COR-L47 (cell line): ENCODE results near the gene KIF1A.

Experiments
- DNase-seq: peaks from one replicate; lab custom pipeline; 2025; lab: John Stamatoyannopoulos, UW

Gene KIF1A

DNA sequence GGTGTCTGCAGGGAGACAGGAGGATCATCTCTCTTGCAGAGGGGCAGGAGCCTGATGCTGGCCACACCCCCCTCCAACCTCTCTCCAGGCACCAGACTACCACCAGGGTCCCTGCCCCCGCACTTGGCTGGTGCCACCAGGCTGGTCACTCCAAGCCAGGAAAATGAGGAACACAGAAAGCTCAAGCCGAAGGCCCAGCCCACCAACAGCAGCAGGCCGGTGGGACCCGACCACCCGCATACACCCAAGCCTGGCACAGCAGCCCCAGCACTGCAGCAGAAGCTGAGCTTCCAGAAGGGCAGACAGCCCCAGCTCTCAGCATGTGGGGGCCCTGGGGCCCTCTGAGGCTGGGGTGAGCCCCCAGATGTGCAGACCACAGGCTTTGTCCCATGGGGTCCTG is 52.7 kb downstream of the KIF1A start:
- DNase-seq = no peak

DNA sequence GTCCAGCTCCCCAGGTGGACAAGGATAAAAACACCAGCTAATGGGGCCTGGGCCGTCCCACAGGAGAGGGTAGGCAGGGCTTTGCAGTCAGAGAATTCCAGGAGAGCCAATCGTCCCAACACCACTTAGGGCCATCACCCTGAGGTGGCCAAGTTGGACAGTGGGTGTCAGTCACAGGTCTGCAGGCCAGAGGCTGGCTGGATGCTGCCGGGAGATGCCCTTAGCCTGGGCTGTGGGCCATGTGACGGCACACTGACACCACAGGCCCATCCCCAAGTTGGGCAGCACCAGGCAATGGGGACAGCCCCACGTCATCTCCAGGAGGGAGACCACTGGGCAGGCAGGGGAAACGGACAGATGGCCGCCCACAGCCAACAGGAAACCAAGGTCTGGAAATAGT is 53.9 kb downstream of the KIF1A start:
- no peak for DNase-seq

DNA sequence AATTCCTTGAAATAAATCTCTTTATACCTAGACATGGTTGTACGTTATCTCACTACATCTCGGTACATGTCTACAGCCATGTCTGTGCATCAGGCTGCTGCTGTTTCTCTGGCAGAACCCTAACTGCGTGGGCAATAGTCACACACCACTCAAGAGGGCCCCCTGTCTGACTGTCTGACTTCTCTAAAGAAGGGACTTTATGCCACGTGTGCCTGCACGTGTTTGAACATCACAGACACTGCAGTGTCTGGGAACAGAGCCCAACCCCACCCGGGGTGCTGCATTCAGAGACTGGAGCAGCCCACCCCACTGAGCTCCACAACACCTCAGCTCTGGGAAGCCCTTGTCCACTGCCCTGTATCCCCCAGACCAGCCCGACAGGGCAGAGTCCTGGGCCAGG is 55.0 kb downstream of the KIF1A start:
- DNase-seq = no peak

DNA sequence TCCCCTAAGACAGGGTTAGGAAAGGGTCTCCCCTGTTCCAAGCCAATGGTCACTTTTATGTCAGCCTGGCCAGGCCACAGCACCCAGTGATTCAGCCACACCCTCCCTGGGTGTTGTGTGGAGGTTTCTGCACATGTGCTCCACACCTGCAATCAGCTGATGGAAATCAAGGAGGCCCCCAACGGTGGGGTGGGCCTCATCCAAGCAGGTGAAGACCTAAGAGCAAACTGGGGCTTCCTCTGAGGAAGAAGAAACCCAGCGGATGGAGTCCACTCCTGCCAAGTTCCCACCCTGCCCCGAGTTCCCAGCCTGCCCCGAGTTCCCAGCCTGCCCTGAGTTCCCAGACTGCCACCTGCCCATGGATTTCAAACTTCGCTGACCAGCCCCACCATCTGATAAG is 55.4 kb downstream of the KIF1A start:
- no peak for DNase-seq

DNA sequence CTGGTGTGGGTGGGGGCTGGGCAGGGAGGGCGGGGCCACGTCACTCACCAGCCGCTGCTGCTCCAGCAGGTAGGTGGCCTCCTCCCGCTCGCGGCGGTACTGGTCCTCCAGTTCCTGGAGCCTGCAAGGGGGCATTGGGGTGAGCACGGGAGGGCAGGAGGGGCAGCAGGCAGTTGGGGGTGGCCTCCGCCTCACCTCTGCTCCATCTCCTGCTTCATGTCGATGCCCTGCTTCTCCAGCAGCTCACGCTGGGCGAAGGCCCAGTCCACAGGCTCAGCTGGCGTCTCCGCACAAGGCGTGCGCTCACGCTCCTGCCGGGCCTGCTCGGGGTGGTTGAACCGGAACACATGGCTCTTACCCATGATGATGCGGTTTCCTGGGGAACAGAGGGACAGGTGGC is 57.0 kb downstream of the KIF1A start:
- DNase-seq = no peak

DNA sequence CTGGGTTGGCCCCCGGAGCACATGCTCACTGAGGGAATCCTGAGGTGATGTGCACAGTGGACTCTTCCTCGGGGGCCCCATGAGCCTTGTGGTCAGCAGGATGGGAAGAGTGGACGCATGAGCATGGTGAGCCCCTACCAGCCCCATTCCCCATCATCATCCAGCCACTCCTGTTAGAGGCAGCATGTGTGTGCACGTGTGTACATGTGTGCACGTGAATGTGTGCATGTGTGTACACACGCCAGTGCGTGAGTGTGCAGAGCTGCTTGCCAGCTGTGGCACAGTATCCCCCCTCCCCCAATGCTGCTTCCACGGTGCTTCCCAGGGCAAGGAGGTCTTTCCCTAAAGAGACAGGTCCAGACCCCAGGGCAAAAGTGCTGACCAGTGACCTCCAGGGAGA is 57.8 kb downstream of the KIF1A start:
- no peak for DNase-seq

DNA sequence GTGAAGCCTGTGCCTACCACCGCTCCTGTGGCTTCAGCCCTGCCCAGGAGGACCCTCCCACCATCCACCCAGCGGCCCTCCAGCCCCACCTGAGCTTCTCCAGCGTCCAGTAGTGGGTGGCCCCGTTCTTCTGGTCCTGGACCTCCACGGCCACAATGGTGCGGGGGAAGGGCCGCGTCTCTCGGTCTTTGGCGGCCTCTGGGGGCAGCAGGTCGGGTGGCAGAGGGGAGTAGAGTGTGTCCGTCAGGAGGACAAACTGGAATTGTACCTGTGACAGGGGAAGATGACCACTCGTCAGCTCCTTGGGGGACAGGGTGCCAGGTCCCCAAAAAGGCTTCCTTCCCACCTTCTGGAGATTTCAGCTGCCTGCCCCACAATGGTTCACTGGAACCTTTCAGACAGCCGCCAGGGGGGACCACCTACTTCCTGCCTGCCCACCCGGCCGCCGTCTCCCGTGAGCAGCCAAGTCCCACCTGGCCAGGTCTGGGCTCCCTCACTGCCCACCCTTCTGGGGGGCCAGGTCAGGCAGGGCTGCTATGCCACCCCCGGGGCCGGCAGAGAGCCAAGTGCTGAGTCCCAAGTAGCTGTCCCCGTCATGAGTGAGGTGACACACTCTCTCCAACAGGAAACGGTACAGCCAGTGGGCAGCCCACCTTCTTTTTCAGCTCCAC is 59.3 kb downstream of the KIF1A start:
- no peak for DNase-seq

DNA sequence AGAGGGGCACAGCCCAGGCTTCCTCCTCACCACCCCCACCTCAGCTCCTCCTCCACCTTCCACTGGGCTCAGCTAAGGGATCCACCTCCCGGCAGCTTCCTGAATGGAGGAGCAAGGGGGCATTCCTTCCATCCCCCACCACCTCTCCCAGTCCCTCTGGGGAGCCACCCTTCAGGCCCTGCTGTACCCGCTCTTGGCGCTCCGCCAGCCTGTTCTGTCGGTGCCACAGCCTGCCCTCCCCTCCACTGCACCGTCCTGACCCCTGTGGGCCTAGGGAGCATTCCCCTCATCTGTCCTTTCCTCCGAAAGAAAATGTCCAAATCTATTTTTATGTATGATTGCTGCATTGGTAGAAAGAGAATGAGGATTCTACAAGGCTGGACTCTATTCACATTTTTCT is 59.9 kb downstream of the KIF1A start:
- no peak for DNase-seq

DNA sequence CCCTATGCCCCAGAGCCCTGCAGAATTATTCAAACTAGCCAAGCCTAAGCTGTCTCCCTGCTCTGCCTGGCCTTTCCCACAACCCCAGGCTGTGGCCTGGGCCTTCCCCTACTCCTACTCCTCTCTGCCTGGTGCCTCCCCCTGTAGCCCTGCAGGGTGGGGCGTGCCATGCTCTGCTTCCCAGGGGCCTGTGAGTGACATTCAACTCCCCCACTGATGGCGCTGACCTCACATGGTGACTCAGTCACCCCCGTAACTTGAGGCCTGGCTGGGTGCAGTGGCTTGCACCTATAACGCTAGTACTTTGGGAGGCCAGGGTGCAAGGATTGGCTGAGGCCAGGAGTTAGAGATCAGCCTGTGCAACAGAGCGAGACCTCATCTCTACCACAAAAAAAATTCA is 60.6 kb downstream of the KIF1A start:
- DNase-seq = no peak

DNA sequence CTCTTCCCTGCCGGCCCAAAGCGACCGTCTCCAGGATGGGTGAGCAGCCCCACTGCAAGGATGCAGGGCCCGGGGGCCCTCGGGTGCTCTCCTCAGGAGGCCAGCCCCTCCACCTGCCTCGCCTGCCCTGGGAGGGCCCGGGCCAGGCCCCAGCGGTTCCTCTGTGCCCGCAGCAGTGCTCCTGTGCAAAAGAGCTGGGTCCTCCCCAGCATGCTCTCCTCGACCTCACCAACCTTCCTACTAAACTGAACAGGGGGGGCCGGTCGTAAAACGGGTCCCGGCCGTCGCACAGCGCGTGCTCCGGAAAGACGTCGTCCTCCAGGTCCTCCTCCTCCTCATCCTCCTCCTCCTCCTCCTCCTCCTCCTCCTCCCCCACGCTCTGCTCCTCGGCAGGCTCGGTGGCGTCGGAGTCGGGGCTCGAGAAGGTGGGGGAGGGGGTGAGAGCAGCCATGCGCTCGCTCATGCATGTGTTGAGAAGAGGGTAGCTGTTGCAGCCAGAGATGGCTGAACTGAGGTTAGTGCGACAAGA is 62.9 kb downstream of the KIF1A start:
- no peak for DNase-seq

DNA sequence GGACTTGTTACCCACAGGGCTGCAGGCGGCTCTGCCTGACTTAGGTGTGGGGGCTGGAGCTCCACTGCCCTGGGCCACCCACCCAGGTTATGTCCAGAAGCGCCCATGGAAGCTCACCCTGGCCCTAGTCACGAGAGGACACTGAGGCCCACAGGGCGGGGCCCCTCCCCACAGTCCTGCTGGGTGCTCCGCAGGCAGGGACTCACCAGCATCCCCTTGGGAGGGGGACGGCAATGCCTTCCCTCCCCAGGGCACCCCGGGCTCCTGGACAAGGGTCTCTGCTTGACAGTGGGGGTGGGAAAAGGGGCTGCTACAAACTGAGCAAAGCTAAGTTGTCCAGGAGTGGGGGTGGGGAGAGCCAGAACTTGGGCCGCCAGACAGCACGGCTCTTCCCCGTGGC is 67.8 kb downstream of the KIF1A start:
- DNase-seq = no peak

DNA sequence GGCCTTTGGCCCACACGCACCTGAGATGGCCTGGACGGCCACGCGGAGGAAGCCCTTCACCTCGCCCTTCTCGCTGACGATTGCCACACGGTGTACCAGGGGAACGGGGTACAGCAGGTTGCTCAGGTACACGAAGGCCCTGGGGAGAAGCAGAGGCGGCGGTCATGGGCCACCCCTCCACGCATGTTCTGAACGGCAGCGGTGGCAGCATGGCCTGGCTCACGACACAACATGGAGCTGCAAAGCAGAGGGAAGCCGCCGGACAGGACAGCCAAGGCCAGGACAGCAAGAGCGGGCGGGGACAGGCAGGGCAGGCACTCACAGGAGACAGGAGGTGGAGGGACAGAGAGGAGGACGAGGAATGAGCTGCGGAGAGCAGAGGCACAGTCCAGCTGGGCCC is 69.6 kb downstream of the KIF1A start:
- no peak for DNase-seq

DNA sequence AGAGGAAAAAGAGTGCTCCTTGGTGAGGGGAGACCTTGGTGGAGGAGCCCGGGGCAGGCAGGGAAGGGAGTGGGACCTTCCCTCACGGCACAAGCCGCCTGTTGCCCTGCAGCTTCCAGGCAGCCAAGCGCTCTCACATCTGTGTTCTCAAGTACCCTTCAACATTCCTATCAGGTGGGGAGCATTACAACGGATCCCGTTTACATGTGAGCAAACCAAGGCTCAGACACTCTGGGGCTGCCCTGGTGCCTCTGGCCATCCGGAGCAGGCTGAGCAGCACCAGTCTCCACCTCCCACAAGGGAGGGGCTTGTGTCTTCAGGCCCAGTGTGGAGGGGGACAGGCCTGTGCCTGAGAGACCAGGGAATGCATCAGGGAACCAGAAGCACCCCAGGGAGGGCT is 70.5 kb downstream of the KIF1A start:
- DNase-seq = no peak

DNA sequence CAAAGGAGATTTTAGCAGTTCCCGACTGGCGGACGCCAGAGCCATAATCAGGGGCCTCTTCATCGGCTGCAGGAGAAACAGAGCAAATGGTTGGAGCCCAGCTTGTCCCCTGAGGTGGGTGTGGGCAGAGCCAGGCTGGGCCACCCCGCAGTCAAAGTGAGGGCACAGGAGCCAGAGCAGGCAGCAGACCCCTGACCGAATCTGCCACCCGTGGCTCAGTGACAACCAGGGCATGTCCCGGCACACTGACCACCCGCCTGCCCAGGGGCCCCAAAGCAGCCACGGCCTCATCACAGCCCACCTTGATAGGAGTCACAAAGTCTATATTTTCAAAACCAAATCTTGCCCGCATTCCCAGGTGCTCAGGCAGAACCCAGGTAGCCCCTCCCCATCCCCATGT is 72.8 kb downstream of the KIF1A start:
- DNase-seq = no peak

DNA sequence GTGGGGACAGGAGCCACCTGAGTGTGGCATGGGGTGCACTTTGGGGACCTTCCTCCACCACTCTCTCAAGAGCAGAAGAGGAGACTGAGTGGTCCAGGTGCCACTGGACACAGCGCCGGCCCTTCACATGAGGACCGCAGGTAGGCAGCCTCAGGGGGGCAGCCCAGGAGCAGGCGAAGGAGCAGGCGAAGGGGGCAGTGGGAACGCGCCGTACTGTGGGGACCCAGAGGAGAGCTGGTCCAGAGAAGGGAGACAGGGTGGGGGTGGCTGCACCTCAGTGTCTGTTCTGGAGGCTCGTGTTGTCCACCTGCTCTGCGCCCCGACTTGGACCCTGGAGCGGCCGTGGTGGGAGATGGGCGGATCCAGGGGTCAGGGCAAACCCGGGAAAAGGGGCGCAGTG is 73.3 kb downstream of the KIF1A start:
- DNase-seq = no peak

DNA sequence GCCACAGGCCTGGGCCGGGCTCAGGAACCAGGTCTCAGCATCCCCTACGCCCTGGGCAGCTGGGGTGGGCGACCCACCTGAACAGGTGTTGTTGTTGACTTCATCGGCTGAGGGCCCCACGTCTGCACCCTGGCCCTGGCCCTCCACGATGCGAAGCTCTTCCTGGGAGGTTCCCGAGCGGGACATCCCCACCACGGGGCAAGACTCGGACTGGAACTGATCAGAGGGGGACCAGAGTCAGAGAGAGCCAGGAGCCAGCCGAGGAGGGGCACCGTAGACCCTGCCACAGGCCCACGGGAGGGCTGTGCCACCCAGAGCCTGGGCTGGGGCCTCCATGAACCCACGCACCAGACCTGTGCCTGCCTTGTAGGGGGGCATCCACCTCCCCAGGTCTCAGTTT is 74.1 kb downstream of the KIF1A start:
- no peak for DNase-seq

DNA sequence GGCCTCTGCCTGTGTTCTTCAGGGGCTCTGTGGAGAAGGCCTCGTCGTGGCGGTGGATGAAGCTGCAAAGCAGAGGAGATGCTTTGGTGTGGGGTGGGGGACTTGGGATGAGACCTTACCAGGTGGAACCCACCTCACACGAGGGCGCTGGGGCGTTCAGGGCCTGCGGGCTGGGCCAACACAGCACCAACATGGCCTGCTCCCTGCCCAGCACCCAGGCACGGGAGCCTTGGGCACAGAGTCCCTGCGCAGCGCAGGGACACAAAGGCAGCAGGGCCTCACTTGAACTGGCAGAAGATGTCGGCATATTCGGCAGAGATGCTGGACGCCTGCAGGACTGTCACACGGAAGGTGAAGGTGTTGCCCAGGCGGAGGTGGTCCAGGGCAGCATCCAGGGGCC is 74.6 kb downstream of the KIF1A start:
- DNase-seq = no peak

DNA sequence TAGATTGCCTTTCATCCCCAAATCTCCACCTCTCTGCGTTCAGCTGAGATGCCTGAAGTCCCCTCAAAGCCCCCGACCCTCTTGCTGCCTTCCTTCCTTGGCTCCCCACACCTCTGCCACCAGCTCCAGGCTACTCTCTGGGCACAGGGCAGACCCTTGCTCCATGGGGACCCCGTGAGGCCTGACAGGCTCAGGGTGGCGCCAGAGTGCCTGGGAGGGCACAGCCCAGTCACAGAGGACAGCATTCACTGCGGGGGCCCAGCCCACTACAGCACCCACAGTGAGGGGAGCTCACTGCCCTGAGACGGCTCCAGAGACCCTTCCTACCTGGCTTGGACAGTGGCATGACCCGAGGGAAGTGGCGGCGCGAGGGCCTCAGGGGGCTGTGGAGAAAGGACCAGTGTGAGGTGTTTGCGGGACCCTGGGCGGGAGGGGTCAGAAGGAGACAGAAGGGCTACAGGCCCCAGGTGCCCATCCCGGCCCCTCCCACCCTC is 77.4 kb downstream of the KIF1A start:
- no peak for DNase-seq

DNA sequence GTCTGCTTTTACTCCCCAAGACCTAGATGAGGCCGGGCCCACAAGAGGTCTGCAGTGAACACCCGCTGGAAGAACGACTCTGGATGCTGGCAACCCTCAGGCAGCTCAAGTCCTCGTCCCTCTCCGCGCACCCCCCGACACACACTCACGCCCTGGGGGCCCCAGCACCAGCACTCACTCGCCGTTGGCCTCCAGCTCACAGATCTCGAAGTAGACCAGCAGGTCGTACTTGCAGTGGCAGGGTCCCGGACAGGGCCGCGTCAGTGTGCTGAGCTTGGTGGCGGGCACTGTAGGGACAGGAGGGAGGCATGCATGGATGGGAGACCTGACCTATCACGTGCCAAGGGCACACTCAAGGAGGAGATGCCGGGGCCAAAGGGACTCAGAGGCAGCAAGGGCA is 78.9 kb downstream of the KIF1A start:
- DNase-seq = no peak

DNA sequence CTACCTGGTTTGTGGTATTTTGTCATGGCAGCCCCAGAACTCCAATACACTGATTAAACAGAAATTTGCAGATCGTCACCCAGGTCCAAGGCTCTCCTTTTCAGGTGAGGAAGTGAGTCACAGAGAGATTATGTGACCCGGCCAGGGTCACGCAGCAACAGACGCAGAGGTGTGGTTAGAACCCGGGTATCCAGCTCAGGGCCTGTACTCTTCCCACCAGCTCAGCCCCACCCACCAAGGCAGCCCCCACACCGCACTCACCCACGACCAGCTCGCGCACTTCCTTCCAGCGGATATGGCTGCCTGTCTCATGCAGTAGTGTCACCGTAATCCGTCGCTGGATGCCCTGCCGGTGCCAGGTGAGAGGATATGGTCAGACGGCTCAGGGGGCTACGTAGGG is 80.2 kb downstream of the KIF1A start:
- no peak for DNase-seq

DNA sequence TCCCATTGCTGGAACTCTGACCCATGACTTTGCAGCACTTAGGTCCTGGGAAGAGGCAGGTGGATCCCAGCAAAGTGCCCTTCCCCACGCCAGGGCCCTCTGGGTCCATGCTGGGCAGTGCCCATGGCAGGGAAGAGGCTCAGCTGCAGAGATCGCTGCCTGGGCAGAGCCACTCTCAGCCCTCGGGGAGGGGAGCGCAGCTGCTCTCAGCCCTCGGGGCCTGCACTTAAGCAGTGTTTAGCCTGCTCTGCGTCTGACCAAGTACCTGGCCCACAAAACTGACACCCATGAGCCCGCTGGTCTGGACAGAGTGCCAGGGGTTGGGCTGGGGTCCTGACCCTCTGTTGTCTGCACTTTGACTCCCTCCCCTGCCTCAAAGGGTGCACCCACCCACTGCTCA is 82.1 kb downstream of the KIF1A start:
- no peak for DNase-seq

DNA sequence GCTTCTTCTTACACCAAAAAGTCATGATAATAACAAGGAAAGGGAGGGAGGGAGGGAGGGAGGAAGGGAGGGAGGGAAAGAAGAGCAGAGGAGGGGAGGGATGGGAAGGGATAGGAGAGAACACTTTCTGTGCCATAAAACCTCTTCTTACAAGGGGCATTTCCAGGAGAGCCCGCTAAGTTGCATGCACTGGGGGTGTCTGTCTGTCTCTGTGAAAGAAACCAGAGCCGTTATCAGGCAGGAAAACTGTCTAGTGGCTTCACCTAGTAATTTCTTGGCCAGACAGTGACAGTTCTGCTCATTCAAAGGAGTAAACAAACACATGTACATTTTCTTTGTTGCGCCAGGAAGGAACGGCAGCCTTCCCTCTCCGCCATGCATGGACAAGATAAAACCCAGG is 82.5 kb downstream of the KIF1A start:
- DNase-seq = no peak

DNA sequence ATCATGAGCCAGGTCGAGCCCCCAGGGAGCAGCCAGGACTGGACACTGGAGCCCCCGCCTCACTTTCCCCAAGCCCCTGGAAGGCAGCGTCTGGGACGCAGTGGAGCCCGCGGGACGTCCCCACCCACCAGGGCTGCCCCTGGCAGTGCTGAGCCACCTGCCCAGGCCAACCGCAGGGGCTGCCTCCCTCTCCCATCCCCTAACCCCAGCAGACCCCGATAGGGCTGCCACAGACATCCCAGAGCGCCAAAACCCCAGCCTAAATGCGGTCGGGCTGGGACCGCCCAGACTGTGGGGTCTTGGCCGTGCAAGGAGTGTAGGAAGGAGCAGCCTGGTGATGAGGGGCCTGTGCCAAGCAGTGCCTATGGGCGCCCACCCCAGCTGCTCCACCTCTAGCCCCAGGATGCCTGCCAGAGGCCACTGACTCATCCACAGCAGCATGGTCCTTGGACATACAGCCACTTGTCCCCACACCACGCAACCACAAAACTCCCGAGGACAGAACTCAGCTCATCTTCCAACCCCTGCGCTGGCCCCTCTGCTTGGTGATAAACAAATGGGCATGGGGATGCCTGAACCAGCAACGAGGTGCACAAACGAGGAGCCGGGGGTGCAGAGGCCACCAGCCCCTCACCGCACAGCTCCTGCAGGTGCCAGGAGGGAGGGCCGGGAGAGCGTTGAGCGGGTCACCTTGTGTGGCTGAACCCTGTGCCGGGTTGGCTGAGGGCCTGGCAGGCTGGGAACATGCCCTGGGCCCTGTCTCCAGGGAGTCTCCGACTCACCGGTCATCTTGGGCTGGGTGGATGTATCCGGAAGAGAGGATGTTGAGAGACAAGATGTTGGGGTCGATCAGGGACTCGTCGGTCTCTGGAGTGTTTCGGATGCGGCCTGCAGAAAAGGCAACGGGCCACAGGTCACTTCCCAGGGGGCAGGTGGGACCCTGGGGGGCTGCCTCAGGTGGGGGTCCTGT is 83.5 kb downstream of the KIF1A start:
- no peak for DNase-seq
